Hindlimb muscle (tissue), 1 donor: Measurements from ENCODE around the gene LRCOL1. TPM values are rescaled to one million over a fixed set of nuclear protein-coding genes. Genes with fewer than 3 reads are reported as not detected.

Experiments
- DNase-seq: peaks from one replicate; pipeline ENCODE4 v3.0.0-alpha.2; 2013
- polyA plus RNA-seq: library from polyadenylated mRNA; unstranded; fragments of 120-200 nt; gene quantifications from one replicate; pipeline ENCODE4 v1.2.1, GENCODE V29; 2013; ENCODE audit not compliant: insufficient read length

LRCOL1 gene
- polyA plus RNA-seq, 1 donor, result not detected

DNA sequence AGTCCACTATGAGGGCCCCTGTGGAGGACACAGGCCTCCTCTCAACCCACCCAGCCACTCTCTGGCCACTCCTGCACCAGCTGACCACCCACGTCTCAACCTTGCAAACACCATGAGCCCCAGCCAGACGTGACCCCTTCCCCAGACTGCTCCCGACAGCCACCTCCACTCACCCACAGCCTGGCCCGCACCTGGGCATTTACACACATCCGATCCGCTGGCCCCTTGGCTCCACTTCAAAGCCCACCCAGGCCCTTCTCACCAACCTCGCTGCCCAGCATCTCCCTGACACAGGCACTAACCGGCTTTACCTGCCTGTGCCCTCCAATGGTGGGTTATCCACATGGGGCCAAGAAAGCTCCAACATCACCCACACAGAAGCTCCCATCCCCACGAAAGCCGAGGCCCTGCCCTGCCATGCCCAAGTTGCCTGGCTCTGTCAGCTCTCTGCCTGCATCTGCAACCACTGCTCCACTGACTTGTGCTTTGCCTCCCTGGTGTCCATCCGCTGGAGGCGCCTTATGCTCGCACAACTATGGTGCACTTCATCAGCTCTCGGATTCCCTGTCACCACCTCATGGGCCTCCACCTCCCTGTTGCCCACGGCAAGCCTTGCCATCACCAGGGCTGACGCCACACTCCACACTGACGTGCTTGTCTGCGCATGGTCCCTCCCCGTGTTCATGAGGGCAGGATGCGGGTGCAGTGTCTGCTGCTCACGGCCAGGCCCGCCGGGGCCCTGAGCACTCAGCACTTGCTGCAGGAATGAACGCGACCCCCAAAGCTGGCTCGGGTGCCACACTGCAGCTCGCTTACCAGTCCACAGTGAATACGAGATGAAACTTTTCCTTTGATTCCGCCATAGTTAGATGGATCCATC lies 24.9 kb upstream of the LRCOL1 start:
- DNase-seq, result no peak

DNA sequence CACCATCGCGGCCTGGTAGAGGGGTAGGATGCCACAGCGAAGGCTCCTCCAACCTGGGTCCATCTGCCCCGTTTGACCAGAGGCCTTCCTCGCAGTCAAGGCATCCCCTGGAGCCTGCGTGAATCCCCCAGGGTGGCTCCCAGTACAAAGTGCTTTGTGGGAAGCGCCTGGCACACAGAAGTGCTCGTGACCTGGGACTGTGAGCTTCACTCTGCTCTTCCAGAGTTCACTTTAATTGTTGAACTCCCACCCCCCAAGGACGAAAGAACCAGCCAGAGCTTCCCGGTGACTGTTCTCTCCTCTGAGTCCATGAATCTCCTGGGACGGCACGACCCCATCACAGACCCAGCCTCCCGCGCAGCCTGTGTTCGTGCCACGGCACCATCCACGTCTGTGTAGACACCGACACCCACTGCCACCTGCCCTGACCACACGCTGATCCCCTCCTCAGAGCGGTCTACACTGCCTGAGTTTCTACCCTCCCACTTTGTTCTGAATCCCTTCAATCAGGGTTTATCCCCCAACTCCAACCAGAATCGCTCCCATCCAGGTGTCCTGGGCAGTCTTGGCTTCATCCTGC lies 24.1 kb upstream of the LRCOL1 start:
- DNase-seq, result no peak

DNA sequence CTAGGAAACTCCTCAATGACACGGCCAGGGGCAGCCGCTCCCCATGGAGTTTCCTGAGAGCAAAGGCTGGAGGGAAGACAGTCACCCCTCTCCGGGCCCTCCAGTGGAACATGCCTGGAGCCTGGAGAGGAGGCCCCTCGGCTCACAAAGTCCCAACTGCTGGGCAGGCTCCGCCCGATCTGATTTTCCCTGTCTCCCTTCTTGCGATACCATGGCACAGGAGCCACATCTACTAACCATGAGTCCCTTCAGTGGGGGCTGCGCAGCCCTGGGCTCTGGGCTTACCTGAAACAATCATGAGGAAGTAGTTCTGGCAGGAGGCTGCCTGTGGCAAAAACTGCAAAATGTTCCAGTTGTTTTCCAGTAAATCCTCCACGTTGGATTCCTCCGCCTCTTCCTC lies 23.5 kb upstream of the LRCOL1 start:
- no peak for DNase-seq

DNA sequence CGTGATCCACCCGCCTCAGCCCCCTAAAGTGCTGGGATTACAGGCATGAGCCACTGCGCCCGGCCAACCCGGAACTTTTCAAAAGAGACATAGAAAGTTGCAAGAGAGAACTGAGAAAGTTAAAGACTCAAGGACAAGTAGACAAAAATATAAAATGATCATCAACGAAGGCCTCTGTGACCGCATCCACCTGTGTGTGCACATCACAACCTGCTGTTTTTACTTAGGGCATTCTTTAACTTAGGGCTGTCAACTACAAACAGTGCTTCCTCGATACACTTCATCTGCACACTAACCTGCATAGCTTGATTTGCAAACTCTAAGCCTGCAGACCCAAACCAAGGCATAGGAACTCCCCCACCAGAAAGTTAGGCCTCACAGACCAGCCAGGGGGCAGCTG lies 23.0 kb upstream of the LRCOL1 start:
- no peak for DNase-seq

DNA sequence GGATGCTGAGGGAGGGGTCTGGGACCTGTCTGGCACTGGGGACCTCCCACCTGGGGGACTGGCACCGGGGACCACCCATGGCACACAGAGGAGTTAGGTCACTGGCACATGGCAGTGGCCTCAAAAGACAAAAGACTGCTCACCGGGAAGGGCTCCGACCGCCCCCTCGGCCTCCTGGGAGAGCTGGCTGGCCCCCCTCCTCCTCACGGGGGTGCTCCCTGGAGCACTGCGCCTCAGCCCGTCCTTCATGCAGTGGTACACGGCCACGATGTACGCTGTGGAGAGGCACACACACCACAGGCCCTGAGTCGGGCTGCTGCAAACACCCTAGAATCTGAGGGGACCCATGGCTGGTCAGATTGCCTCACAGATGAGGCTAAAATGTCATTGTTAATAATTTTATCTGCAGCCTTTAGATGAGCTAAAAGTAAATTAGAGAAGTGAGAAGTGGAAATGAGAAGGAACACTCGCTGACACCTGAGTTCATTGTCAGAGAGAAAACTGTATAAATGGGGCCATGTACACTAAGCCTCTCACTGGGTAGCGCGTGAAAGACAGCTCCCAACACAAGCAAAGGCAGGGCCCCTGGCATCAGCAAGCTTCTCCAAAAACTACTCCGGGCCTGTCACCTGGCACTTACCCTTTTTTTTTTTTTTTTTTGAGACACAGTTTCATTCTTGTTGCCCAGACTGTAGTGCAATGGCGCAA lies 22.3 kb upstream of the LRCOL1 start:
- no peak for DNase-seq

DNA sequence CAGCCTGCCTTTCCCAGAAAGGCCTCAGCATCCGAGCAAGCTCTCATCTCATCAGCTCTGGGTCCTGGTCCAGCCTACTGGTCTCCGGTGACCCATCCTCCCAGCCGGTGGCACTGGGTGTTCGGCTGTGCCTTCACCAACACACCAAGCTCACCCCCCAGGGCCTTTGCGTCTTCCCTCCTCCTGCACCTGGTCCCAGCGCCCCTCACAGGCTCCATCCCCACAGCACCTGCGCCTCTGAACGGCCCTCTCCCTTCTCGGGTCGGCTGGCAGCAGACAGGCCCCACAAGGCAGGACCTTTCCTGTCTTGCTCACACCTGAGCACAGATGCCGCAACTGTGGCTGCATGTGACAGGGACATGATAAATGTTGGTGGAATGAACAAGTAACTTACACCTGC lies 21.3 kb upstream of the LRCOL1 start:
- DNase-seq, result no peak

DNA sequence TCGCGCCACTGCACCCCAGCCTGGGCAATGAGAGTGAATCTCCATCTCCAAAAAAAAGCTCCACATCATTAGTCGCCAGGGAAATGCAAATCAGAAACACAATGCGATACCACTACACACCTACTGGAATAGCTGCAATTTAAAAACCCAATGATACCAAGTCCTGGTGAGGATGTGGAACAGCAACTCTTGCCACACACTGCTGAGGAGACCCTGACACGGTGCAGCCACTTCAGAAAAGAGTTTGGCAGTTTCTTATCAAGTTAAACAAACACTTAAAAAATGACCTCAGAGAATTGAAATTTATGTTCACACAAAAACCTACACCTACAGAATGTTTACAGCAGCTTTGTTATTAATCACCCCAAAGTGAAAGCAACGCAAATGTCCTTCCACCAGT lies 20.3 kb upstream of the LRCOL1 start:
- no peak for DNase-seq

DNA sequence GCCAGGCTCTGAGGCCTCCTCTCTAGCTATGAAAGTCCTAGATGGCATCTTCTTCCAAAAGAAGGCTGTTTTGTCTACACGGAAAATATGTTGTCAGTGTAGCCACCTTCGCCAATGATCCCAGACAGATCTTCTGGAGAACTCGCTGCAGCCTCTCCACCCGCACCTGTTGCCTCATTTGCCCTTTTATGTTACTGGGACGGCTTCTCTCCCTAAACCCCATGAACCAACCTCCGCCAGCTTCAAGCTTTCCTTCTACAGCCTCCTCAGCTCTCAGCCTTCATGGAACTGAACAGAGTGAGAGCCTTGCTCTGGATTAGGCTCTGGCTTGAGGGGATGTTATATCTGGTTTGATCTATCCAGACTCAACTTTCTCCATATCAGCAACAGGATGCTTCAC lies 18.9 kb upstream of the LRCOL1 start:
- no peak for DNase-seq

DNA sequence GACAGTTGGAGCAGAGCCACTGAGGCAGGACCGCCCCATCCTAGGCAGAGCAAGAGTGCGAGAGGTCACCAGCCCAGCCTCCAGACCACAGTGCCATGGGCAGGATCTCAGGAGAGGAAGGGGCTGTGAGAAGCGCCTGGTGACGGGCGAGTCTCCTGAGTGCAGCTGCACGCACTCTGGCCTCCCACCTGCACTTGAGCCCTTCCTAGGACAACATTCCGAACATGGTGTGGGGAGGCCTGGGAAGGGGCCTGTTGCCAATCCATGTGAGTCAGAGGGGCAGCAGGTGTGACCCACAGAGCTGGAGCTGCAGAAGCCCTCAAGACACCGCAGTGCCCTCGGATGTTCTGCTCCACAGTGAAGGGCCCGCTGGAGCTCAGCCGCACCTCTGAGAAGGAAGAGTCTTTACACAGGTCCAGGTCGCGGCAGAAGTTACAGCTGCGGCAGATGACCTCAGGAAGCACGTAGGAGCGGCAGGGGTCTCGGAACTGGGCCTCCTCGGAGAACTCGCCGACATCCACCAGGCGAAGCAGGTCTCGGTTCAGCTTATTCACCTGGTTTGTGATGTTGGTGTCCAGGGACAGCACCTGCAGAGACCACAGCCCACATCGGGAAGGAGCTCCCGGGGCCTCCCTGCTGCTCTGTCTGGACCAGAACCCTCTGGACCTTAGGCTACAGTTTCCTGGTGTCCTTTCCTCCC lies 15.5 kb upstream of the LRCOL1 start:
- DNase-seq, result no peak

DNA sequence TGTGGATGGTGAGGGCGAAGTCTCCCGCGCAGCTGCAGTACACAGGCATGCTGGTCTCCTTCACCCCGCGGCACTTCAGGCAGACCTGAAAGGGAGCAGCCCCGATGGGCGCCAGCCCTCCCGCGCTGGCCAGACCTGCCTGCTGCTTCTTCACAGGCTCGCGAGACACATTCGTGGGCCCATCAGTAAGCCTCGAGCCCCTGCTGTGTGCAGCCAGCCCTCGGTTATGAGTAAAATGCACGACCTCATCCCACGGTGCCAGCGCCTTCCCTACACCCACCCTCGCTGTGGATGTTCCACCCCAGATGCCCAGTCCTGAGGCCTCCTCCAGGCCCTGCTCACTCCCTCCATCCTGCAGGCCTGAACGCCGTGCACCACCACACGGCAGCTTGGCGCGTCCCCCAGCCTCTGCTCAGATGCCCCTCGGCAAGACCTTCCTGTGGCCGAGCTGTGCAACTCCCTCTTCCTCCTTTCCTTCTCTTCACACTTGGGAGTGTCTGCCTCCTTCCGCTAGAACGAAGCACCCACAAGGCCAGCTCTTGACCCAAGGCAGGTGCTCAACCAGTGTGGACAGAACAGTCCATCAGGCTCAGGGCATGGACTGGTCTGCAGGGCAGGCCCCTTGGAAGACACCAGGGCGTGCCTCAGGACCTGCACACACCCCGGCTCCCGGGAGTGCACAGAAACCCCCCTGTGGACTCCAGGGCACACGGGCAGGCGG lies 14.7 kb upstream of the LRCOL1 start:
- no peak for DNase-seq

DNA sequence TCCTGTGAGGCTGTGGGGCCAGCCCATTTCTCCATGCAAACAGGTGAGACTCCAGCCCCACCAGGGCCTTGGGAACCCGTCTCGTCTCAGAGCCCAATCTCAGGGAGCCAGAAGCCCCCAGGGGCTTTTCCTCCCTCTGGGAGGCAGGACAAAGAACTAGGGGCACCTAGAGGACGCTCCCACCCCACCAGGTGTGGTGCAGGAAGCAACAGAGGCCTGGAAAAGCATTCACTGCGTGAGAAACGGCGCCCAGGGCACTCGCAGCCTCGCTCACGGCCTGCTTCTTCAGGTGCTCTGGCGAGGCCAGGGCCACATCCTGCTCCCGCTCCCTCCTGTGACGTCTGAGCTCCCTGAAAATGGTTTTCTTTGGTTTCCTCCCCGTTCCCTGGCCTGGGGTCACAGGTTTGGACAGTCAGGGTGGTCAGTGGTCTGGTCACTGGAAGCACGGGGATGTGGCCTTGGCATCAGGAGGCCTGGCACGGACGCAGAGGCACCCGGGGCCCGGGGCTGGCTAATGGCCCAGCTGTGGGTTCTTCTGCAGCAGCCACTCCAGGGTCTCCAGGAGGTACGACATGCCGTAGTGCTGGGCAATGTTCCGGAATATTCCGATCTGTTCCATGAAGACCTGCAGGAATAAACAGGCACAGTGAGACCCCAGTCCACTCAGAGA lies 13.9 kb upstream of the LRCOL1 start:
- DNase-seq, result no peak

DNA sequence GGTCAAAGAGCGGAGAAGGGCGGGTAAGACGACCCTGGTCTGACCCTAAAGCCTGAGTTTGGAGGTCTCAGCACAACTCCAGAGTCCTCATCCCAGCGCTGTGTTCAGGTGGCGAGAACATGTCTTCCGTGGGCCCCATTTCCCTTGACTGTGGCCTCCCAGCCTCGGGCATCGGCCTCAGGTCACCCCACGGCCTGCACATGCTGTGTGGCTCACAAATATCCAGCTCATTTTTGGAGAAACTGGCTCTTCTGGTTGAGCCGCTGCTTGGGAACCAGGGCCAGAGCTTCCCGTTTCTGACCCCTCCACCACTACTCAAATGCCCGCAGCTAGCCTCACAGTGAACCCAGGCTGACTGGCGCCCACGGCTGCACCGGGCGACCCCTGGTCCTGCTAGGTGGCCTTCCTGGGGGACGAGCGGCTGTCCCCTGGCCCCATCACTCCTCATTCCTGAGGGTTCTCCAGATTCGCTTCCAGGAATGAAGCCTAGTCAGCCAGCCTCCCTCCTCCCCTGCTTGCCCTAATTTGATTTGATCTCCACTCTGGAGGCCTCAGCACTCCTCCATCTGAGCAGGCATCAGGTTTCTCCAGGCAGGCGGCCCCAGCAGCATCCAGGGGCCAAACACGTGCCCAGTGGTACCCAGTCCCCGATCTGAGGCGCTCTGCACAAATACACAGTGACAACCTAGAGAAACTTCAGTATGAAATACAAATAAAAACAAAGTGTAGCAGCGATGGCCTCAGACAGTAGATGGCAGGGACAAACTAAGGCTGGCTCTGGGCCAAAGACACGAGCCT lies 12.9 kb upstream of the LRCOL1 start:
- DNase-seq, result no peak

DNA sequence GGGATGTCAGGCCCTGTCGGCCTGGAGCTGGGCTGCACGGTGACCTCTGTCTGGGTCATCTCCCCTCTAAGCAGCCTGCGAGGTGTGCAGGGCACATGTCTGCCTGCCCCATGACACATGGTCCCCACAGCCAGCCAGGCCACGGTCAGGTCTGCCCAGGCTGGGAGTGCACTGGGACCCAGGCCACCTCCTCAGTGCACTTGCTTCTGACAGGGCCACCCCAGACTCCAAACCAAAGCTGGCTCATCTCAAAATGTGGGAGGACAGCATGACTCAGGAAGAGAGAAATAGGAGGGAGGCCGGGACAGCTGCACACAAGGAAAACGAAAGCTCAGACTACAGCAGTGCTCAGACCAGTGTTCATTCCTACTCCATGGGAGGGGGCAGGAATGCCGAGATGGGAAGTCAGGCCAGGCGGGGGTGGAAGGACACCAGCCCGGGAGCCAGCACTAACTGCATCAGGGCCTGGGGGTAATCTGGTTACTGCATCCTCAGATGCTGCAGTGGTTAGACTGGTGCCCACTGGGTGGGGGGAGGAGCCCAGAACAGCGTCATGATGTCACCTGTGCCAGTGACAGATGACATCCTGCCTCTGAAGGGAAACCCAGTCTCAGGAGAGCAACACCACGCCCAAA lies 12.2 kb upstream of the LRCOL1 start:
- DNase-seq, result peak; percentile 47

DNA sequence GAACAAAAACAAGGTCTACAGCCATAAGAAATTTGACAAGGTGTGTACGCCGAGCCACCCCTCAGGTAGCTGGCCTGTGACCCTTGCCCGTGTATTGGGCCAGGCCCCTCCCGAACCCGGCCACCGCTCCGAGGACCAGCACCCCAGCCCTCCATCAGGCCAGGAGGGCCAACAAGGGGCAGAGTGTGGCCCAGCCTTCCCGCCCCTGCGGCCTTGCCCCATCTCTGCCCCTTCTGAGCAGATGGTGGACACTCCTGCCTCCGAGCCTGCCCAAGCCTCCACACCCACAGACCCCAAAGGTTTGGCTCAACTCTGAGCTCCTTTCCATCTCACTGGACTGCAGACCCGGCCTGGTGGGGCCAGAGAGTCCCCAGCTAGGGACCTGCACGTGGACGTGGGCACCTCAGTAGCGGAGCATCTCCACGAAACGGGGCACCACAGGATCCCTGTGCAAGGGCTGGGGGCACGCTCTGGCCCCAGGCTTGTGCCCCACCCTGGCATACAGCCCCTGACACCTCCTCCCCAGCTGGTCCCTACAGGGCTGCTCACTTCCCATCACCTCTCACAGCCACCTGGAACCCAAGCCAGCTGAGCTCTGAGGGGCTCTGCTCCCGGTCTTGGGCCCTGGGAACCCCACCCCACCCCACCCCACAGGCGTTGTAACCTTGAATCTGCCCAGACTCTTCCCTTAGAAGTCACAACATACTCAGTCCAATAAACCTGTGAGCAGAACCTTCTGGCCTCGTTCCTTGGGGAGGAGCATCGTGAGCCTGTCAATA lies 11.5 kb upstream of the LRCOL1 start:
- no peak for DNase-seq

DNA sequence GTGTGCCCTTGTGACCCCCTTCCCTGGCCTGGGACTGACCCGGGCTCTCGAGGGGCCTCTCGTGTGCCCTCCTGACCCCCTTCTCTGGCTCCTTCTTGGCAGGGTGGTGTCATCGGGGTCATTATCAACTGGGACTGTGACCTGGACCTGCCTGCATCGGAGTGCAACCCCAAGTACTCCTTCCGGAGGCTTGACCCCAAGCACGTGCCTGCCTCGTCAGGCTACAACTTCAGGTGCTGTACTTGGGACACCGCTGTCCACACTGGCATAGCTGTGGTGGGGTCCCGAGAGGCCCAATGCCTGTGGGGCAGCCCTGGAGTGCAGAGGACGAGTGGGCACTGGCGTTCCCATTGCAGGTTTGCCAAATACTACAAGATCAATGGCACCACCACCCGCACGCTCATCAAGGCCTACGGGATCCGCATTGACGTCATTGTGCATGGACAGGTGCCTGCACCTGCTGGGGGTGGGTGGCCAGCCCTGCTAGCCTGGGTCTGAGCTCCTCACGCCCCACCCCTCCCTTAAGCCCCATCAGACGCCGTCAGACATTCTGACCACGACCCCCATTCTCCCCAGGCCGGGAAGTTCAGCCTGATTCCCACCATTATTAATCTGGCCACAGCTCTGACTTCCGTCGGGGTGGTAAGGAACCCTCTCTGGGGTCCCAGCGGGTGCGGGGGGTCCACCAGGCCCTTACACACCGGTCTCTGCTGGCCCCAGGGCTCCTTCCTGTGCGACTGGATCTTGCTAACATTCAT lies 10.7 kb upstream of the LRCOL1 start:
- DNase-seq, result no peak

DNA sequence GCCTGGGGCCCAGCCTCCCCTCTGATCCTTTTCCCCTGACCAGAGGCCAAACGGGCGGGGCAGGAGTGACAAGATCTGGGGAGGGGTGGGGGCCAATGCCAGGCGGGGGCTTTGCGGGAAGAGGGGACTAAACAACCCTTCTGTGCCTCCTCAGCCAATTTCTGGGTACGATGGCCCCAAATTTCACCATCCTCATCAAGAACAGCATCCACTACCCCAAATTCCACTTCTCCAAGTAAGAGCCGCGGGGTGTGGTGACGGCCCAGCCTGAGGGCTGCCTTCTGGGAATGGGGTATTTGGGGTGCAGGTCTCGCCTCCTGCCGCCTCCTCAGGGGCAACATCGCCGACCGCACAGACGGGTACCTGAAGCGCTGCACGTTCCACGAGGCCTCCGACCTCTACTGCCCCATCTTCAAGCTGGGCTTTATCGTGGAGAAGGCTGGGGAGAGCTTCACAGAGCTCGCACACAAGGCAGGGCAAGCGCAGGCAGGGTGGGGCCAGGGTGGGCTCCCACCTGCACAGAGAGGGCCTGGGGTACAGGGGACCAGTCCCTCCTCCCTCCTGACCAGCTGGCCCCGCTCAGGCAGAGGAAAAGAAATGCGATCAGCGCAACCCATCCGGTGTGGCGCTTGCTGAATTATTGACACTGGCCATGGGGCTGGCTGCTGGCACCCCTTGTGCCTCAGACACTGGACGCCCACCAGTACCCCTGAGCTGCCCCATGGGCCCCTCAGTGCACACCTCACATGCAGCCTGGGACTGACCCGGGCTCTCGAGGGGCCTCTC lies 9.9 kb upstream of the LRCOL1 start:
- DNase-seq, result no peak

DNA sequence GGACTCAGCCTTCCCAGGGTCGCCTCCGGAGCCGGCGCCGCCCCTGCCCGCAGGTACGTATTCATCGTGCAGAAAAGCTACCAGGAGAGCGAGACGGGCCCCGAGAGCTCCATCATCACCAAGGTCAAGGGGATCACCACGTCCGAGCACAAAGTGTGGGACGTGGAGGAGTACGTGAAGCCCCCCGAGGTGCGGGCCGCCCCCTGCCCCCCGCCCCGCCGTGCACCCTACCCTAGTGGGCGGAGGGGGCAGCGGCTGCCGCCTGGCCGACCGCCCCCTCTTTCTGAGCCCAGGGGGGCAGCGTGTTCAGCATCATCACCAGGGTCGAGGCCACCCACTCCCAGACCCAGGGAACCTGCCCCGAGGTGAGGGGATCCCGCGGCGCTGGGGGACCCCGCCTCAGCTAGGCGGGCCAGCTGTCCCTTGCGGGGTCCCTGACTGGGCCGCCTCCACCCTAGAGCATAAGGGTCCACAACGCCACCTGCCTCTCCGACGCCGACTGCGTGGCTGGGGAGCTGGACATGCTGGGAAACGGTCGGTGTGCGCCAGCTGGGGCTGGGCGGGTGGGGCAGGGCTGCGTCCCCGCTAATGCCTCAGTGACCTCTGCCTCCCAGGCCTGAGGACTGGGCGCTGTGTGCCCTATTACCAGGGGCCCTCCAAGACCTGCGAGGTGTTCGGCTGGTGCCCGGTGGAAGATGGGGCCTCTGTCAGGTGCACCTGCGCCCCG lies 9.2 kb upstream of the LRCOL1 start:
- no peak for DNase-seq

DNA sequence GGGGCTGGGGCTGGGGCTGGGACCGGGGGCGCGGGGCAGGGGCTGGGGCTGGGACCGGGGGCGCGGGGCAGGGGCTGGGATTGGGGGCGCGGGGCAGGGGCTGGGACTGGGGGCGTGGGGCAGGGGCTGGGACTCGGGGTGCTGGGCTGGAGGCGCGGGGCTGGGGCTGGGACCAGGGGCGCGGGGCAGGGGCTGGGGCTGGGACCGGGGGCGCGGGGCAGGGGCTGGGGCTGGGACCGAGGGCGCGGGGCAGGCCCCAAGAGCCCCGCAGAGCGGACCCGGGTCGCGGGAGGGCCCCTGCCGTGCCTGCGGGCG lies 8.6 kb upstream of the LRCOL1 start:
- DNase-seq, result no peak
